Mesenchymal stem cell (in vitro differentiated cells and primary cell): ENCODE data around the gene SIDT1.
A peak's percentile ranks its signal among the peaks of the same experiment; 100 is the strongest.

ENCODE experiments used
- DNase-seq: peaks from one replicate; pipeline ENCODE4 v3.0.0-alpha.2; 2013
- H2AFZ ChIP-seq: one replicate; pipeline ENCODE4 v1.6.1; 2013; ENCODE audit warnings: low read depth, mild to moderate bottlenecking, control low read depth, inconsistent platforms, low read length, moderate library complexity
- H2AK5ac ChIP-seq: 2 replicates; pipeline ENCODE4 v1.6.1; 2013; ENCODE audit warnings: low read length, moderate library complexity, mild to moderate bottlenecking, inconsistent platforms; ENCODE audit not compliant: severe bottlenecking
- H2BK120ac ChIP-seq: one replicate; pipeline ENCODE4 v1.6.1; 2013; ENCODE audit warnings: low read depth, mild to moderate bottlenecking, inconsistent platforms, low read length, moderate library complexity
- H2BK12ac ChIP-seq, 2 experiments: one replicate each; pipeline ENCODE4 v1.6.1; 2013; ENCODE audit warnings: inconsistent platforms in 2 of 2, low read length in 2 of 2, mild to moderate bottlenecking in 2 of 2, moderate library complexity in 2 of 2, control low read depth in 1 of 2
- H2BK15ac ChIP-seq: one replicate; pipeline ENCODE4 v1.6.1; 2013; ENCODE audit warnings: mild to moderate bottlenecking, low read depth, inconsistent platforms; ENCODE audit not compliant: poor library complexity, severe bottlenecking
- H2BK5ac ChIP-seq: 2 replicates; pipeline ENCODE4 v1.6.1; 2013; ENCODE audit warnings: low read depth, mild to moderate bottlenecking, low read length, control low read depth, inconsistent platforms; ENCODE audit not compliant: poor library complexity, severe bottlenecking
- H3K14ac ChIP-seq, 2 experiments: one replicate each; pipeline ENCODE4 v1.6.1; 2013; ENCODE audit warnings: inconsistent platforms in 2 of 2, low read length in 2 of 2, control low read depth in 1 of 2, mild to moderate bottlenecking in 1 of 2, moderate library complexity in 1 of 2
- H3K18ac ChIP-seq, 2 experiments: one replicate each; pipeline ENCODE4 v1.6.1; 2013; ENCODE audit warnings: inconsistent platforms in 2 of 2, low read length in 2 of 2, control low read depth in 1 of 2, low read depth in 1 of 2, mild to moderate bottlenecking in 1 of 2
- H3K23ac ChIP-seq, 2 experiments: one replicate each; pipeline ENCODE4 v1.6.1; 2013; ENCODE audit warnings: inconsistent platforms in 2 of 2, low read length in 2 of 2, mild to moderate bottlenecking in 2 of 2, moderate library complexity in 2 of 2, control low read depth in 1 of 2
- H3K27ac ChIP-seq: 2 replicates; pipeline ENCODE4 v1.5.1; 2013; ENCODE audit warnings: mild to moderate bottlenecking, moderate library complexity, low read length, control low read depth, inconsistent platforms; ENCODE audit not compliant: poor library complexity, severe bottlenecking
- H3K27me3 ChIP-seq, 2 experiments: 2 replicates each; pipeline versions ENCODE4 v1.6.1 to v1.7.0; 2013; ENCODE audit warnings: low read length in 2 of 2, mild to moderate bottlenecking in 2 of 2, moderate library complexity in 2 of 2, control low read depth in 1 of 2, inconsistent platforms in 1 of 2; ENCODE audit not compliant: control insufficient read depth in 1 of 2, insufficient read depth in 1 of 2
- H3K36me3 ChIP-seq, 2 experiments: 2 replicates each; pipeline versions ENCODE4 v1.6.1 to v1.7.0; 2013; ENCODE audit warnings: low read length in 2 of 2, control low read depth in 1 of 2, inconsistent platforms in 1 of 2, low read depth in 1 of 2, mild to moderate bottlenecking in 1 of 2; ENCODE audit not compliant: insufficient read depth in 2 of 2, control insufficient read depth in 1 of 2
- H3K4ac ChIP-seq, 2 experiments: one replicate each; pipeline ENCODE4 v1.6.1; 2013; ENCODE audit warnings: inconsistent platforms in 2 of 2, low read length in 2 of 2, mild to moderate bottlenecking in 2 of 2, moderate library complexity in 2 of 2, control low read depth in 1 of 2, low read depth in 1 of 2
- H3K4me1 ChIP-seq: 2 replicates; pipeline ENCODE4 v1.6.1; 2013; ENCODE audit warnings: low read depth, low read length, control low read depth; ENCODE audit not compliant: control insufficient read depth, insufficient read depth
- H3K4me2 ChIP-seq: 2 replicates; pipeline ENCODE4 v1.6.1; 2013; ENCODE audit warnings: low read length, mild to moderate bottlenecking, inconsistent platforms; ENCODE audit not compliant: poor library complexity, severe bottlenecking
- H3K4me3 ChIP-seq, 2 experiments: 2 replicates each; pipeline versions ENCODE4 v1.5.1 to v1.7.0; 2013; ENCODE audit warnings: low read length in 2 of 2, mild to moderate bottlenecking in 2 of 2, control low read depth in 1 of 2, low read depth in 1 of 2; ENCODE audit not compliant: insufficient read depth in 1 of 2
- H3K79me1 ChIP-seq: replicated peaks from 2 replicates; pipeline ENCODE4 v1.6.1; 2013; ENCODE audit warnings: mild to moderate bottlenecking, control low read depth, low read length, inconsistent platforms; ENCODE audit not compliant: poor library complexity, severe bottlenecking
- H3K9ac ChIP-seq: 2 replicates; pipeline ENCODE4 v1.7.0; 2013; ENCODE audit warnings: mild to moderate bottlenecking, low read length, moderate library complexity
- H3K9me3 ChIP-seq: 2 replicates; pipeline ENCODE4 v1.7.0; 2013; ENCODE audit warnings: mild to moderate bottlenecking, low read length; ENCODE audit not compliant: control insufficient read depth
- H4K8ac ChIP-seq: one replicate; pipeline ENCODE4 v1.6.1; 2013; ENCODE audit warnings: inconsistent platforms, mild to moderate bottlenecking, low read length, moderate library complexity
- H4K91ac ChIP-seq: one replicate; pipeline ENCODE4 v1.6.1; 2013; ENCODE audit warnings: mild to moderate bottlenecking, low read length, inconsistent platforms
- WGBS: methylation state at CpG from one replicate; pipeline ENCODE4 v1.1.7; 2013; ENCODE audit warnings: mixed read lengths; 5-methylcytosine and 5-hydroxymethylcytosine counted together

Gene SIDT1

DNA sequence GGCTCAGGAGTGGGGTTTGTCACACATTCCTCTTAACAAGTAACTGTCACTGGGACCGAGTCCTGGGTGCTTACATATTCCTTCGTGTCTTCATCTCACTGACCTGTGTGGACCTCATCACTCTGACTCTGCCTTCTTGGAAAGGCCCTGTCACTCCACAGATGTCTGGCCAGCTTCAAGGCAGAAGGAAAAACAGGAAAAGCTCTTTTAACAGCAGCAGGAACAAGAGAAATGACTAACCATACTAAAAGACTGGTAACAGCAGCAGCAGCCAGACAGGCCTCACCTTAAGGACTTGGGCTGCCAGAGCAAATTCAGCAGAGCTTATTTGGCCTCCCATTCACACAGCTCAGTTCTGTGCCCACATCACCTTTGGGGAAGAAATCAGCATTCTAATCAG, 96.0 kb downstream of the SIDT1 start:
- Histone ChIP-seq H3K4me2 (no peak overlapping the region), H3K79me1 (no peaks in the 10 kb centered on the region), H2BK12ac (no peak overlapping the region), H3K27me3 (peaks cover 0 to 17% of the 10 kb centered on the region in 2 experiments), H2AFZ (no peak overlapping the region), H2BK15ac (no peak overlapping the region), H2BK120ac (no peak overlapping the region), H4K91ac (no peak overlapping the region), H4K8ac (peak overlapping the region; percentile 14), H3K4ac (no peak overlapping the region), H3K4me3 (no peak overlapping the region), H3K9ac (no peak overlapping the region), H3K27ac (no peak overlapping the region), H3K23ac (no peak overlapping the region), H3K9me3 (no peaks in the 10 kb centered on the region), H3K36me3 (no peaks in the 10 kb centered on the region), H3K4me1 (no peaks in the 10 kb centered on the region), H3K18ac (no peak overlapping the region), H2AK5ac (no peak overlapping the region), H3K14ac (no peak overlapping the region), H2BK5ac (peak overlapping the region; percentile 8)
- no peak for DNase-seq
- WGBS = 61% methylated on average over 2 of the region's 2 CpGs

DNA sequence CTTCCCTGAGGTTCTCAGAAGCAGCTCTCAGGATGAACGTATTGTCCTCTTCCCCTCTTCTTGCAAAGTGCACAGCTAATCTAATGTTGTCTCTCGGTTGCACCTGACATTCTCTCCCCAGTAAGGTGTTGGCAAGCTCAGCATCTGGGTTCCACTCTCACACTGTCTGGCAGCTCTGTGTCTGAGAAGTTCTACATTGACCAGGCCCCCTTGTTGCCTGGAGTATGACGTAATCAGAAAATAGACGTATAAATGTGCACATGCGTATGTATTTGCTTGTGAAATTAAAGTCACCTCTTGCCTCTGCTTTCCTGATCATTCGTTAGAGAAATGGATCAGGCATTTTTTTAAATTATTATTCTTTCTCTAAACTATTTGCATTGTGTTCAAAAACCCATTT, 96.4 kb downstream of the SIDT1 start:
- H3K36me3 ChIP-seq = no peaks in the 10 kb centered on the region
- no peak overlapping the region for H4K8ac ChIP-seq
- no peak overlapping the region for H3K4me3 ChIP-seq
- H4K91ac ChIP-seq = no peak overlapping the region
- H3K9me3 ChIP-seq = no peaks in the 10 kb centered on the region
- H2AFZ ChIP-seq = no peak overlapping the region
- no peak overlapping the region for H3K4me2 ChIP-seq
- H3K79me1 ChIP-seq = no peaks in the 10 kb centered on the region
- H3K18ac ChIP-seq = no peak overlapping the region
- H2BK120ac ChIP-seq = no peak overlapping the region
- H3K23ac ChIP-seq = no peak overlapping the region
- H3K14ac ChIP-seq = no peak overlapping the region
- no peak overlapping the region for H2BK15ac ChIP-seq
- H3K27ac ChIP-seq = no peak overlapping the region
- H3K27me3 ChIP-seq = peaks cover 0 to 12% of the 10 kb centered on the region in 2 experiments
- no peak overlapping the region for H2AK5ac ChIP-seq
- H3K4me1 ChIP-seq = no peaks in the 10 kb centered on the region
- H2BK12ac ChIP-seq = no peak overlapping the region
- 85% methylated on average over 4 of the region's 6 CpGs for WGBS
- no peak overlapping the region for H2BK5ac ChIP-seq
- no peak for DNase-seq
- no peak overlapping the region for H3K4ac ChIP-seq
- no peak overlapping the region for H3K9ac ChIP-seq

DNA sequence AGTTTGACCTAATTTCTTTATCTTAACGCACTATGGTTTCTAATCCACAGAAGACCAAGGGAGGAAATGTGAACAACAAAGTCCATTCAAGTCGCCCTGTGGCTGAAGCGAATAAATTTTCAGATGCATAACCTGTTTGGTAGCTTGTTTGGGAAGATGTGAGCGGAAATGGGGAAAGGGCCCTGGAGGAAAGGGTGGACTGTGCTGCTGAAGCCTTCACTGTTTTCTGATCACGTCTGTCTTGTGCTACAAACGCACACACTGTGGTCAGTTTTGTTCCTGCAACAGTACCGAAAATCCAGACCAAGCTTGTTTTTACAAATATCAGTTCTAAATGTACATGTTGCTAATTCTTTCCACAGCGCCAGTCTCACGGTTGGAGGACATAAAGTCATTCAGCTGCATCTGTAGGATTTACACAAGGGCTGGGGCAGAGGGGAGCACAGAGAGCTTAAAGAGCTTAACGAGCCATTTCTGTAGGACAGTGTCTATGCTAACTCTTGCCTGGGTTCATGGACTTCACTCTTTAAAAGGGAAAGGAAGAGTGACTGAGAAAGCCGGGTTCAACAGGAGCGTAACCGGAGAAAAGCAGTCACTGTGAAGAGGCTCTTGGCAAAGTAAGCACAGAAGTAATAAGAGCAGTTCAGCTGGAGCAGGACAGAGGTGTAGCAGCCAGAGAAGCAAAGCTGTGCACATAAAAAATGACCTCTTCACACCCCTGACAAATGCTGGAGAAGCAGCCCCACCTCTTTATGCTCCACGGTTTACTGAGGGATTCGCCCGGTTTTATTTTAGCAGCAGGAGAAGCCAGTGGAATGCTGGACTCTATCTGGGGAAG, 97.4 kb downstream of the SIDT1 start:
- Histone ChIP-seq H3K27ac (no peak overlapping the region), H3K18ac (no peak overlapping the region), H3K4me1 (no peaks in the 10 kb centered on the region), H3K14ac (no peak overlapping the region), H3K79me1 (no peaks in the 10 kb centered on the region), H3K9ac (peak overlapping the region; percentile 25), H4K8ac (no peak overlapping the region), H4K91ac (no peak overlapping the region), H3K36me3 (no peaks in the 10 kb centered on the region), H3K4ac (no peak overlapping the region), H2BK120ac (no peak overlapping the region), H3K4me3 (peak overlapping the region in 1 of 2 experiments; percentile 59), H2AK5ac (no peak overlapping the region), H2BK12ac (no peak overlapping the region), H3K9me3 (no peaks in the 10 kb centered on the region), H3K23ac (no peak overlapping the region), H3K27me3 (peaks cover 0 to 8% of the 10 kb centered on the region in 2 experiments), H2BK15ac (no peak overlapping the region), H3K4me2 (no peak overlapping the region), H2BK5ac (no peak overlapping the region), H2AFZ (no peak overlapping the region)
- WGBS = 88% methylated on average over 16 of the region's 16 CpGs
- no peak for DNase-seq

DNA sequence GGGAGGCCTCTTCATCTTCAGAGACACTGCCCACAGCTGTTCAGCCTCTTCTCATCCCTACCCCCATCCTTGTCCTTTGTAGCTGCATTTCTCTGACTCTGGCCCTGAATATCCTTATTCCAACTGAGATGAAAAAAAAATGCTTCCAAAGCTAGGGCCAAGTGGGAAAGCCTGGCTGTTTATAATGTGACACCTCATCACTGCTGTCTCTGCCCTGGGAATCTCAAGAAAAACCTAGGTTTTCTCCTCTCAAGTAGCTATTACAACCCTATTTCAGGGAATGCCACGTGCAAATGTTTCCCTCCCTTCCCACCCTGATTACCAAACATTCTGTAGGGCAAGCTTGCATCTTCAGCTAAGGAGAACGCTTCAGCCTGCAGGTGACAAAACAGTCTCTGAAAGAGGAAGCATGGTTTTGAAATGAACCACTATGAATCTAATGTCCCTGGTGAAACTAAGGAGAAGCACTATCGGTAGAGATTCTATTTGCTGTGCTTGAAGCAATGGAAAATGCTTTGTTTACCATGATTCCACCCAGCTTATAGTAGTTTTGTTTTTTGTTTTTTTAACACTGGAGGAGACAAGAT, 98.7 kb downstream of the SIDT1 start:
- no peak overlapping the region for H2AFZ ChIP-seq
- H3K27ac ChIP-seq = no peak overlapping the region
- DNase-seq = no peak

More for the DNA sequence above, 98.7 kb downstream of the SIDT1 start:
- Histone ChIP-seq H3K23ac (no peak overlapping the region), H3K9me3 (no peaks in the 10 kb centered on the region), H2BK12ac (no peak overlapping the region), H2AK5ac (no peak overlapping the region), H3K4me2 (no peak overlapping the region), H3K4me3 (no peak overlapping the region), H3K14ac (no peak overlapping the region), H3K36me3 (no peaks in the 10 kb centered on the region), H3K27me3 (peaks cover 0 to 8% of the 10 kb centered on the region in 2 experiments), H2BK15ac (no peak overlapping the region), H3K18ac (no peak overlapping the region), H3K9ac (no peak overlapping the region), H3K4me1 (no peaks in the 10 kb centered on the region), H2BK5ac (no peak overlapping the region), H4K8ac (no peak overlapping the region), H2BK120ac (no peak overlapping the region), H4K91ac (no peak overlapping the region), H3K4ac (no peak overlapping the region), H3K79me1 (no peaks in the 10 kb centered on the region)
- 71% methylated on average over 3 of the region's 3 CpGs for WGBS
